Stomach (tissue), 9 donors: ENCODE results near the gene MRPL50. TPM values are rescaled to one million over a fixed set of nuclear protein-coding genes. Genes with fewer than 3 reads are reported as not detected.

Experiments used
- DNase-seq, 2 donors: peaks; one replicate each; pipeline versions ENCODE4 v3.0.0 to v3.0.0-alpha.2; 2013 to 2019
- H3K27ac ChIP-seq, 5 donors: fragments of 200-600 bp in 4 of 5; sonication (generic) in 4 of 5; one replicate each; pipeline ENCODE4 v1.5.1; 2013 to 2019; ENCODE audit warnings: mild to moderate bottlenecking in 1 of 5, moderate library complexity in 1 of 5
- H3K27me3 ChIP-seq, 3 donors: fragments of 200-600 bp; sonication (generic); one replicate each; pipeline ENCODE4 v1.5.1; 2017 to 2019; ENCODE audit warnings: mixed run types in 1 of 3
- H3K36me3 ChIP-seq, 4 donors: fragments of 200-600 bp; sonication (generic); 1 replicate in 3 of 4; 2 replicates in 1 of 4; pipeline ENCODE4 v1.5.1; 2016 to 2019
- H3K4me1 ChIP-seq, 4 donors: fragments of 200-600 bp; sonication (generic); one replicate each; pipeline ENCODE4 v1.5.1; 2016 to 2019
- H3K4me3 ChIP-seq, 4 donors: fragments of 200-600 bp; sonication (generic) in 3 of 4; one replicate each; pipeline ENCODE4 v1.5.1; 2016 to 2019; ENCODE audit warnings: mild to moderate bottlenecking in 1 of 4
- H3K9me3 ChIP-seq, 4 donors: fragments of 200-600 bp; sonication (generic); one replicate each; pipeline ENCODE4 v1.5.1; 2016 to 2019
- EP300 ChIP-seq: sonication (generic); formaldehyde crosslinking; IDR thresholded peaks from one replicate; pipeline ENCODE4 v1.6.1; 2017; ENCODE audit warnings: antibody characterized with exemption
- POLR2A ChIP-seq, 4 donors: fragments of 450-650 bp; IDR thresholded peaks; one replicate each; pipeline ENCODE4 v1.6.1; 2016; ENCODE audit warnings: antibody characterized with exemption in 4 of 4, control low read depth in 2 of 4, mild to moderate bottlenecking in 1 of 4, moderate library complexity in 1 of 4
- POLR2AphosphoS5 ChIP-seq, 3 donors: sonication (generic); formaldehyde crosslinking; IDR thresholded peaks; one replicate each; pipeline ENCODE4 v1.6.1; 2016; ENCODE audit warnings: antibody characterized with exemption in 3 of 3
- WGBS, 5 donors: extraction: QIAGEN DNeasy Blood & Tissue Kit in 3 of 5; methylation state at CpG; one replicate each; pipeline versions ENCODE4 v1.1.5 to v1.1.7; 2013 to 2018; 5-methylcytosine and 5-hydroxymethylcytosine counted together
- intact Hi-C: fragments of 100-400 bp; cut with DNase I; formaldehyde crosslinking; loops from one replicate; pipeline ENCODE4 v1.15.1; 2023; ENCODE audit warnings: low total_unique reads
- polyA plus RNA-seq, 3 donors: library from polyadenylated mRNA; stranded (reverse); fragments of 200-250 nt; gene quantifications; one replicate each; pipeline ENCODE4 v1.2.3, GENCODE V29; 2013
- total RNA-seq, 5 donors: library from RNA; depleted of rRNA; stranded (reverse); fragments of >200 nt; gene quantifications; one replicate each; pipeline versions ENCODE4 v1.1.0 to v1.2.3, GENCODE V29; 2014 to 2016
- TF ChIP-seq, protein P1 (sequence below), 7 experiments: fragments of 450-650 bp in 4 of 7; fragments of 200-600 bp in 3 of 7; sonication (generic) in 3 of 7; IDR thresholded peaks; one replicate each; pipeline ENCODE4 v1.5.1; 2016 to 2019; ENCODE audit warnings: antibody characterized with exemption in 7 of 7, control low read depth in 2 of 7, mild to moderate bottlenecking in 1 of 7
- donor health status: healthy with polysubstance abuse.
- donor health status: Bipolar disorder and iron deficiency.
- donor health status: healthy.

MRPL50 gene
- total and polyA plus RNA-seq, 8 donors, result 0.87 to 46.1 (median 12.0) TPM

DNA sequence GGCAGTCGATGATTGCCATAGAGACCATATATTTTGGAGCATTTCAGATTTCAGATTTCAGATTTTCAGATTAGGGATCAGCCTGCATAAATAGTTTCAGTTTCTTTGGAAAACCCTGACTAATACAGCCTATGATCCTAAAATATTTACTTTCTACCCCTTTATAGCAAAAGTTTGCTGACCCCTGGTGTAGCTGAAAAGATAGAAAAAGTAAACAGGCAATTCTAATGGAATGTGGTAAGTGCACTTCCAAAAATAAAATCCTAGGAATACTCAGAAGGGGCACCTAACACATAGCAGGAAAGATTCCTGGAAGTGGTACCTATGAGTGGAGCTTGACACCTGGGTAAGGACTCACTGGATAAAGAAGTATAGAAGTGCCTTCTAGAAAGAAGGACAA is 48.1 kb downstream of the MRPL50 start:
- Histone ChIP-seq H3K4me3 (no peak overlapping the region), H3K27ac (no peak overlapping the region), H3K27me3 (no peaks in the 10 kb centered on the region), H3K9me3 (no peaks in the 10 kb centered on the region), H3K4me1 (peaks cover 0 to 6% (median 2%) of the 10 kb centered on the region in 4 donors), H3K36me3 (no peaks in the 10 kb centered on the region)
- WGBS, 5 donors, result 41 to 84% (median 46%) methylated on average over 1 of the region's 1 CpG
- TF ChIP-seq POLR2AphosphoS5 (IDR thresholded peaks at IDR 0.05) (no peak), EP300 (no peak), POLR2A (IDR thresholded peaks at IDR 0.05) (no peak)
- TF ChIP-seq, protein P1, sequence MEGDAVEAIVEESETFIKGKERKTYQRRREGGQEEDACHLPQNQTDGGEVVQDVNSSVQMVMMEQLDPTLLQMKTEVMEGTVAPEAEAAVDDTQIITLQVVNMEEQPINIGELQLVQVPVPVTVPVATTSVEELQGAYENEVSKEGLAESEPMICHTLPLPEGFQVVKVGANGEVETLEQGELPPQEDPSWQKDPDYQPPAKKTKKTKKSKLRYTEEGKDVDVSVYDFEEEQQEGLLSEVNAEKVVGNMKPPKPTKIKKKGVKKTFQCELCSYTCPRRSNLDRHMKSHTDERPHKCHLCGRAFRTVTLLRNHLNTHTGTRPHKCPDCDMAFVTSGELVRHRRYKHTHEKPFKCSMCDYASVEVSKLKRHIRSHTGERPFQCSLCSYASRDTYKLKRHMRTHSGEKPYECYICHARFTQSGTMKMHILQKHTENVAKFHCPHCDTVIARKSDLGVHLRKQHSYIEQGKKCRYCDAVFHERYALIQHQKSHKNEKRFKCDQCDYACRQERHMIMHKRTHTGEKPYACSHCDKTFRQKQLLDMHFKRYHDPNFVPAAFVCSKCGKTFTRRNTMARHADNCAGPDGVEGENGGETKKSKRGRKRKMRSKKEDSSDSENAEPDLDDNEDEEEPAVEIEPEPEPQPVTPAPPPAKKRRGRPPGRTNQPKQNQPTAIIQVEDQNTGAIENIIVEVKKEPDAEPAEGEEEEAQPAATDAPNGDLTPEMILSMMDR (IDR thresholded peaks at IDR 0.05), result no peak
- intact Hi-C loops, result no loop called here
- no peak for DNase-seq

GRCh38 chr9:101342595-101342994 is 55.8 kb downstream of the MRPL50 start:
- TF ChIP-seq EP300 (no peak), POLR2AphosphoS5 (IDR thresholded peaks at IDR 0.05) (no peak), POLR2A (IDR thresholded peaks at IDR 0.05) (no peak)
- TF ChIP-seq, protein P1 (IDR thresholded peaks at IDR 0.05), result no peak
- WGBS, 5 donors, result 17 to 31% (median 22%) methylated on average over 1 of the region's 1 CpG
- no peaks in the 10 kb centered on the region for H3K4me1 ChIP-seq
- no peaks in the 10 kb centered on the region for H3K36me3 ChIP-seq
- no peaks in the 10 kb centered on the region for H3K9me3 ChIP-seq
- peak in 1 of 2 donors; percentile 23 for DNase-seq
- intact Hi-C loops, result no loop called here
- no peaks in the 10 kb centered on the region for H3K27me3 ChIP-seq
- H3K27ac ChIP-seq, result peak overlapping the region in 1 of 5 donors; percentile 15
- no peak overlapping the region for H3K4me3 ChIP-seq

DNA sequence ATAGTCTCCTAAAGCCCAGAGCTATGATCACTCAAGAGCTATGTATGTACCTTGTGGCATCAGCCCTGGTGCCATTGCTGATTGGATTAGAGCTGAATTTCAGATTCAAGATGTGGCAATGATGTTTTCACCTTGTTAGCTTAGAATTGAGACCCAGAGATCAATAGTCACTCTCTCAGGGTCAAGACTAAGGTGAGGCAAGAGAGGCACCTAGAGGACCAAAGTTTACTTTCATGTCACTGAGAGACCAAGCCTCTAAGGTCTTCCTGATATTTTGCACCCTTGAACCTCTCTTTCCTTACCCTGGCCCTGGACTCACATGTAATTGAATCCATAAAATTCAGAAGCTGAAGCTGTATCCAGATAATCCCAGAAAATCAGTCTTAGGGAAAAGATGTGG is 56.5 kb downstream of the MRPL50 start:
- Histone ChIP-seq H3K27me3 (no peaks in the 10 kb centered on the region), H3K4me3 (no peak overlapping the region), H3K9me3 (no peaks in the 10 kb centered on the region), H3K4me1 (no peaks in the 10 kb centered on the region), H3K27ac (no peak overlapping the region), H3K36me3 (no peaks in the 10 kb centered on the region)
- TF ChIP-seq EP300, result no peak
- no peak for TF ChIP-seq POLR2AphosphoS5 (IDR thresholded peaks at IDR 0.05)
- no peak for TF ChIP-seq POLR2A (IDR thresholded peaks at IDR 0.05)
- TF ChIP-seq, protein P1 (IDR thresholded peaks at IDR 0.05), result no peak
- intact Hi-C loops, result no loop called here
- no peak for DNase-seq

Other genes with a start within 250 kb of the MRPL50 start
- under 1 TPM in 1 of 5 donors, not detected in 4; 0.55 TPM for gene BAAT, start 13.6 kb downstream of the MRPL50 start, total RNA-seq
- not detected for gene BAAT, start 13.6 kb downstream of the MRPL50 start, polyA plus RNA-seq
- gene ZNF189, start 233 bp upstream of the MRPL50 start, total RNA-seq, result 10 to 100 TPM in 4 of 5 donors, 1 to 10 TPM in 1; 7.0 to 52.2 (median 25.7) TPM
- 10 to 100 TPM in 1 of 3 donors, 1 to 10 TPM in 2; 5.8 to 10.8 (median 7.0) TPM for gene ZNF189, start 233 bp upstream of the MRPL50 start, polyA plus RNA-seq
- gene ALDOB, start 37.2 kb upstream of the MRPL50 start, total RNA-seq, result 100 to 1,000 TPM in 1 of 5 donors, 1 to 10 TPM in 2, under 1 TPM in 1, not detected in 1; 0.45 to 101 (median 2.4) TPM
- 10 to 100 TPM in 1 of 3 donors, 1 to 10 TPM in 2; 1.1 to 13.0 (median 2.5) TPM for gene ALDOB, start 37.2 kb upstream of the MRPL50 start, polyA plus RNA-seq
- gene RNF20, start 135.2 kb upstream of the MRPL50 start, total RNA-seq, result 10 to 100 TPM in 3 of 5 donors, 1 to 10 TPM in 2; 8.2 to 30.4 (median 14.8) TPM
- gene RNF20, start 135.2 kb upstream of the MRPL50 start, polyA plus RNA-seq, result 10 to 100 TPM in 2 of 3 donors, 1 to 10 TPM in 1; 9.4 to 12.8 (median 12.0) TPM
- not detected for gene PPP3R2, start 196.4 kb upstream of the MRPL50 start, total RNA-seq
- gene PPP3R2, start 196.4 kb upstream of the MRPL50 start, polyA plus RNA-seq, result not detected